Neural cell (in vitro differentiated cells): ENCODE results near the gene SRGAP3. TPM values are rescaled to one million over a fixed set of nuclear protein-coding genes. Genes with fewer than 3 reads are reported as not detected.

Experiments
- H2AFZ ChIP-seq: fragments of 200-600, 300-800 bp; sonication (generic), shearing (Covaris generic); 2 replicates; pipeline ENCODE4 v1.6.0; 2014; ENCODE audit warnings: low read depth, mild to moderate bottlenecking, antibody characterized with exemption, low read length, moderate library complexity
- H3F3A ChIP-seq: fragments of 200-600 bp; shearing (Covaris generic); 2 replicates; pipeline ENCODE4 v1.6.1; 2016; ENCODE audit warnings: mild to moderate bottlenecking, moderate library complexity, mixed read lengths, antibody characterized with exemption, low read length; ENCODE audit not compliant: insufficient read depth, poor library complexity, severe bottlenecking
- H3K27ac ChIP-seq: fragments of 200-600, 300-800 bp; sonication (generic), shearing (Covaris generic); 2 replicates; pipeline ENCODE4 v1.5.1; 2014; ENCODE audit warnings: mild to moderate bottlenecking, low read length, moderate library complexity
- H3K27me3 ChIP-seq: fragments of 300-800, 200-600 bp; sonication (generic), shearing (Covaris generic); 2 replicates; pipeline ENCODE4 v1.6.0; 2014; ENCODE audit warnings: mild to moderate bottlenecking, low read depth, low read length, moderate library complexity; ENCODE audit not compliant: insufficient read depth
- H3K36me3 ChIP-seq: fragments of 300-800, 200-600 bp; sonication (generic), shearing (Covaris generic); 2 replicates; pipeline ENCODE4 v1.5.1; 2014; ENCODE audit warnings: mild to moderate bottlenecking, antibody characterized with exemption, low read length, moderate library complexity; ENCODE audit not compliant: insufficient read depth
- H3K4me2 ChIP-seq: fragments of 300-800, 200-600 bp; sonication (generic), shearing (Covaris generic); 2 replicates; pipeline ENCODE4 v1.6.0; 2014; ENCODE audit warnings: mild to moderate bottlenecking, low read length
- H3K4me3 ChIP-seq: fragments of 300-800, 200-600 bp; sonication (generic), shearing (Covaris generic); 2 replicates; pipeline ENCODE4 v1.5.1; 2014; ENCODE audit warnings: mild to moderate bottlenecking, low read length, moderate library complexity
- H3K79me2 ChIP-seq: fragments of 200-600 bp; shearing (Covaris generic); replicated peaks from 2 replicates; pipeline ENCODE4 v1.6.0; 2014; ENCODE audit warnings: mild to moderate bottlenecking, low read length, moderate library complexity; ENCODE audit not compliant: insufficient read depth
- H3K9ac ChIP-seq: fragments of 300-800, 200-600 bp; sonication (generic), shearing (Covaris generic); 2 replicates; pipeline ENCODE4 v1.6.1; 2016; ENCODE audit warnings: mild to moderate bottlenecking, low read length, mixed read lengths
- H3K9me2 ChIP-seq: fragments of 200-600 bp; shearing (Covaris generic); 2 replicates; pipeline ENCODE4 v1.6.1; 2016; ENCODE audit warnings: mild to moderate bottlenecking, low read length, mixed read lengths; ENCODE audit not compliant: insufficient read depth
- H3K9me3 ChIP-seq: fragments of 200-600, 300-800 bp; sonication (generic), shearing (Covaris generic); 2 replicates; pipeline ENCODE4 v1.6.1; 2016; ENCODE audit warnings: mild to moderate bottlenecking, mixed run types, low read length, moderate library complexity, mixed read lengths
- H4K20me1 ChIP-seq: fragments of 200-600 bp; shearing (Covaris generic); 2 replicates; pipeline ENCODE4 v1.6.1; 2016; ENCODE audit warnings: mild to moderate bottlenecking, mixed run types; ENCODE audit not compliant: insufficient read depth
- CTCF ChIP-seq: fragments of 450-650 bp; IDR thresholded peaks from 2 replicates; pipeline ENCODE4 v1.5.1; 2014; ENCODE audit warnings: antibody characterized with exemption, mild to moderate bottlenecking, moderate library complexity; ENCODE audit not compliant: poor library complexity, severe bottlenecking
- EP300 ChIP-seq: fragments of 450-650 bp; conservative IDR thresholded peaks from 2 replicates; pipeline ENCODE4 v1.6.1; 2014; ENCODE audit warnings: antibody characterized with exemption, mild to moderate bottlenecking, moderate library complexity; ENCODE audit not compliant: poor library complexity, severe bottlenecking
- MXI1 ChIP-seq: fragments of 450-650 bp; conservative IDR thresholded peaks from 2 replicates; pipeline ENCODE4 v1.6.1; 2014; ENCODE audit warnings: antibody characterized with exemption, mild to moderate bottlenecking; ENCODE audit not compliant: poor library complexity, severe bottlenecking
- POLR2AphosphoS5 ChIP-seq: IDR thresholded peaks from 2 replicates; pipeline ENCODE4 v1.6.1; 2012
- polyA plus RNA-seq: library from polyadenylated mRNA; depleted of rRNA; stranded (reverse); fragments of >200 nt; gene quantifications from 2 replicates; pipeline ENCODE4 v1.2.3, GENCODE V29; 2014
- TF ChIP-seq, protein P1 (sequence below): IDR thresholded peaks from 2 replicates; pipeline ENCODE4 v1.6.1; 2012; ENCODE audit warnings: borderline replicate concordance

SRGAP3 gene
- polyA plus RNA-seq, 1 donor from 2014 or later: 31.5 TPM

GRCh38 chr3:9172851-9173321 is 76.6 kb downstream of the SRGAP3 start:
- no peak overlapping the region for H3K27ac ChIP-seq
- H2AFZ ChIP-seq: no peak overlapping the region
- H3F3A ChIP-seq: no peaks in the 10 kb centered on the region
- H3K4me3 ChIP-seq: no peak overlapping the region
- H4K20me1 ChIP-seq: no peaks in the 10 kb centered on the region
- no peaks in the 10 kb centered on the region for H3K36me3 ChIP-seq
- no peaks in the 10 kb centered on the region for H3K9me2 ChIP-seq
- no peaks in the 10 kb centered on the region for H3K9me3 ChIP-seq
- H3K27me3 ChIP-seq: no peaks in the 10 kb centered on the region
- H3K9ac ChIP-seq: no peak overlapping the region
- TF ChIP-seq, protein P1, sequence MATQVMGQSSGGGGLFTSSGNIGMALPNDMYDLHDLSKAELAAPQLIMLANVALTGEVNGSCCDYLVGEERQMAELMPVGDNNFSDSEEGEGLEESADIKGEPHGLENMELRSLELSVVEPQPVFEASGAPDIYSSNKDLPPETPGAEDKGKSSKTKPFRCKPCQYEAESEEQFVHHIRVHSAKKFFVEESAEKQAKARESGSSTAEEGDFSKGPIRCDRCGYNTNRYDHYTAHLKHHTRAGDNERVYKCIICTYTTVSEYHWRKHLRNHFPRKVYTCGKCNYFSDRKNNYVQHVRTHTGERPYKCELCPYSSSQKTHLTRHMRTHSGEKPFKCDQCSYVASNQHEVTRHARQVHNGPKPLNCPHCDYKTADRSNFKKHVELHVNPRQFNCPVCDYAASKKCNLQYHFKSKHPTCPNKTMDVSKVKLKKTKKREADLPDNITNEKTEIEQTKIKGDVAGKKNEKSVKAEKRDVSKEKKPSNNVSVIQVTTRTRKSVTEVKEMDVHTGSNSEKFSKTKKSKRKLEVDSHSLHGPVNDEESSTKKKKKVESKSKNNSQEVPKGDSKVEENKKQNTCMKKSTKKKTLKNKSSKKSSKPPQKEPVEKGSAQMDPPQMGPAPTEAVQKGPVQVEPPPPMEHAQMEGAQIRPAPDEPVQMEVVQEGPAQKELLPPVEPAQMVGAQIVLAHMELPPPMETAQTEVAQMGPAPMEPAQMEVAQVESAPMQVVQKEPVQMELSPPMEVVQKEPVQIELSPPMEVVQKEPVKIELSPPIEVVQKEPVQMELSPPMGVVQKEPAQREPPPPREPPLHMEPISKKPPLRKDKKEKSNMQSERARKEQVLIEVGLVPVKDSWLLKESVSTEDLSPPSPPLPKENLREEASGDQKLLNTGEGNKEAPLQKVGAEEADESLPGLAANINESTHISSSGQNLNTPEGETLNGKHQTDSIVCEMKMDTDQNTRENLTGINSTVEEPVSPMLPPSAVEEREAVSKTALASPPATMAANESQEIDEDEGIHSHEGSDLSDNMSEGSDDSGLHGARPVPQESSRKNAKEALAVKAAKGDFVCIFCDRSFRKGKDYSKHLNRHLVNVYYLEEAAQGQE: no peak
- TF ChIP-seq MXI1: no peak
- H3K79me2 ChIP-seq: peaks cover 28% of the 10 kb centered on the region
- no peak overlapping the region for H3K4me2 ChIP-seq

DNA sequence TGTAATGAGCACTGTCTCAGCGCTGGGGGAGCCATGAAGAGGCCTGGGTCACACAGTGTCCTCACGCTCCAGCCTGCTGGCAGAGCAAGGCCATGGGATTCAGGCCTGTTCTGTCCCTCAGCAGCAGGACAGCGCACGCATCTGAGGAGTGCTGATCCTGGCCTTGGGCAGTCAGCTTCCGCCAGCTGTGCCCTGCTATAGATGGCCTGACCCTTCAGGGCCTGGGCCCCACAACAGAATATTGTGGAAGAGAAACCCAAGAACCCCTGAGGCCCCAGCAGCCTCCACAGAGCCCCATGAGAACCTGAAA is 78.6 kb downstream of the SRGAP3 start:
- no peak overlapping the region for H3K4me3 ChIP-seq
- no peak overlapping the region for H3K27ac ChIP-seq
- peaks cover 17% of the 10 kb centered on the region for H3K79me2 ChIP-seq
- no peak overlapping the region for H3K9ac ChIP-seq
- H3K9me2 ChIP-seq: no peaks in the 10 kb centered on the region
- H3K9me3 ChIP-seq: no peaks in the 10 kb centered on the region
- no peak overlapping the region for H2AFZ ChIP-seq
- TF ChIP-seq POLR2AphosphoS5: no peak
- TF ChIP-seq, protein P1: no peak
- no peak for TF ChIP-seq CTCF
- TF ChIP-seq EP300: no peak
- no peaks in the 10 kb centered on the region for H3K27me3 ChIP-seq
- no peaks in the 10 kb centered on the region for H4K20me1 ChIP-seq
- no peak overlapping the region for H3K4me2 ChIP-seq
- no peaks in the 10 kb centered on the region for H3K36me3 ChIP-seq
- no peaks in the 10 kb centered on the region for H3F3A ChIP-seq
